Measurements from ENCODE around the gene TBC1D13. TPM values are rescaled to one million over a fixed set of nuclear protein-coding genes. Genes with fewer than 3 reads are reported as not detected.
A peak's percentile ranks its signal among the peaks of the same experiment; 100 is the strongest.

TBC1D13 gene
- total and polyA plus RNA-seq, 9 of the 15 experiments (the other 6 are each of a cell fraction or from before 2014, with no cell fraction given): 2.3 to 28.7 (median 11.4) TPM

DNA sequence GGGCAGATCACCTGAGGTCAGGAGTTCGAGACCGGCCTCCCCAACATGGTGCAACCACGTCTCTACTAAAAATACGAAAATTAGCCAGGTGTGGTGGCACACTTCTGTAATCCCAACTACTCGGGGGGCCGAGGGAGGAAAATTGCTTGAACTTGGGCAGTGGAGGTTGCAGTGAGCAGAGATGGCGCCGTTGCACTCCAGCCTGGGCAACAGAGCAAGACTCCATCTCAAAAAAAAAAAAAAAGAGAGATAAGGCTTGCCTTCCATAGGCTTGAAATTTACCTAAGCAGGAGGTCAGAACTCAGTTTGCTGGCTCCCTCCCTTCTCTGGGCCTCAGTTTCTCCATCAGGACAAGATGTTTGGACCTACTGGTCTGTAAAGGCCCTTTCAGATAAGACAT, 41.2 kb downstream of the TBC1D13 start:
- no peak for DNase-seq (ENCODE audit: extremely low read depth in 1 of 4, low spot score in 3 of 4)
- Histone ChIP-seq H2AFZ (ENCODE audit: low read depth, low read length) (no peak overlapping the region), H3K36me3 (ENCODE audit: control insufficient read depth, insufficient read depth, low read length) (peaks cover 62% of the 10 kb centered on the region; the same call in 2 of the 3 replicates), H3K4me3 (peak overlapping the region; percentile 80), H3K9ac (ENCODE audit: insufficient read depth in 1 of 2, low read depth in 2 of 2, low read length in 2 of 2) (peak overlapping the region; percentile 82 to 97), H3K9me1 (ENCODE audit: control insufficient read depth, insufficient read depth, low read length) (no peaks in the 10 kb centered on the region), H3K27ac (ENCODE audit: extremely low read depth, low read depth, low read length) (no peak overlapping the region), H3K79me2 (ENCODE audit: control insufficient read depth, insufficient read depth, low read length) (peaks cover 17% of the 10 kb centered on the region), H3K9me3 (replicated peaks; ENCODE audit: control insufficient read depth, insufficient read depth, low read depth, low read length) (no peaks in the 10 kb centered on the region), H3K4me1 (replicated peaks in 1 of 2; ENCODE audit: control insufficient read depth in 2 of 2, insufficient read depth in 2 of 2, low read length in 2 of 2) (peaks cover 5 to 42% of the 10 kb centered on the region in 2 experiments; a peak in 4 of 5 replicates), H4K20me1 (replicated peaks; ENCODE audit: control insufficient read depth, insufficient read depth, low read length) (no peaks in the 10 kb centered on the region), H3K4me2 (ENCODE audit: insufficient read depth, low read length) (peak overlapping the region; percentile 92), H3K27me3 (ENCODE audit: control insufficient read depth in 2 of 2, insufficient read depth in 2 of 2, low read length in 2 of 2) (no peaks in the 10 kb centered on the region)
- no peak for FAIRE-seq
- BruUV-seq (replicated peaks): no TSS peak
- ATAC-seq: no peak
- intact Hi-C loops (cut with micrococcal nuclease): no loop called here
- ChIA-PET CTCF (ENCODE audit: low intra/inter-chr PET ratio) (no interaction called here), POLR2A (interaction anchor here (0.7 to 1.0 kb wide), 3 partner anchors 9 to 94 kb away, joined by 3 to 4 read pairs (median 3); no protein-coding TSS in a partner anchor)
- in situ Hi-C loops (cut with MboI): no loop called here
- 92% methylated on average over 8 of the region's 8 CpGs for WGBS (ENCODE audit: insufficient coverage, low coverage, missing lambda C conversion rate)
- TF ChIP-seq ZNF384 (IDR thresholded peaks at IDR 0.05; ENCODE audit: low read depth, low read length) (peak; percentile 63), ZNF316 (IDR thresholded peaks at IDR 0.05) (peak; percentile 31; the same call in 1 of the 2 replicates), SFPQ (IDR thresholded peaks at IDR 0.05; ENCODE audit: low read depth, low read length) (no peak), ZNF121 (CRISPR knock-in tag; conservative IDR thresholded peaks at IDR 0.05) (peak; percentile 89), ZBTB33 (CRISPR knock-in tag; IDR thresholded peaks at IDR 0.05) (peak; percentile 70), CTCF (IDR thresholded peaks at IDR 0.05 in 2 of 3, conservative IDR thresholded peaks at IDR 0.05 in 1 of 3; ENCODE audit: insufficient read depth in 2 of 3, low read depth in 1 of 3, low read length in 3 of 3) (peak in 1 of 3 experiments; percentile 14; a peak in 1 of 6 replicates)
